Hepatocyte (in vitro differentiated cells): Measurements from ENCODE around the gene LMLN. TPM values are rescaled to one million over a fixed set of nuclear protein-coding genes. Genes with fewer than 3 reads are reported as not detected.

Experiments
- DNase-seq: peaks from one replicate; pipeline ENCODE4 v3.0.0-alpha.2; 2016; ENCODE audit warnings: low spot score
- H2AFZ ChIP-seq: fragments of 200-600 bp; sonication (generic); 2 replicates; pipeline ENCODE4 v1.6.0; 2016; ENCODE audit warnings: antibody characterized with exemption, mild to moderate bottlenecking
- H3K27ac ChIP-seq: fragments of 200-600 bp; sonication (generic); 2 replicates; pipeline ENCODE4 v1.5.1; 2016; ENCODE audit warnings: mild to moderate bottlenecking
- H3K27me3 ChIP-seq: fragments of 200-600 bp; sonication (generic); 2 replicates; pipeline ENCODE4 v1.6.1; 2016
- H3K36me3 ChIP-seq: fragments of 200-600 bp; sonication (generic); replicated peaks from 2 replicates; pipeline ENCODE4 v1.5.1; 2016; ENCODE audit warnings: low read depth; ENCODE audit not compliant: insufficient read depth
- H3K4me1 ChIP-seq: fragments of 200-600 bp; sonication (generic); 2 replicates; pipeline ENCODE4 v1.5.1; 2016; ENCODE audit warnings: mild to moderate bottlenecking, moderate library complexity; ENCODE audit not compliant: insufficient read depth
- H3K4me2 ChIP-seq: fragments of 200-600 bp; sonication (generic); 2 replicates; pipeline ENCODE4 v1.6.0; 2016
- H3K4me3 ChIP-seq: fragments of 200-600 bp; sonication (generic); 2 replicates; pipeline ENCODE4 v1.5.1; 2016; ENCODE audit warnings: mild to moderate bottlenecking
- H3K79me2 ChIP-seq: fragments of 200-600 bp; sonication (generic); 2 replicates; pipeline ENCODE4 v1.6.0; 2017; ENCODE audit warnings: mild to moderate bottlenecking
- H3K9me2 ChIP-seq: fragments of 200-600 bp; sonication (generic); replicated peaks from 2 replicates; pipeline ENCODE4 v1.6.0; 2017; ENCODE audit warnings: mild to moderate bottlenecking; ENCODE audit not compliant: insufficient read depth
- H3K9me3 ChIP-seq: fragments of 200-600 bp; sonication (generic); 2 replicates; pipeline ENCODE4 v1.5.1; 2016; ENCODE audit warnings: low read depth, mild to moderate bottlenecking
- H4K20me1 ChIP-seq: fragments of 200-600 bp; sonication (generic); 2 replicates; pipeline ENCODE4 v1.6.0; 2016; ENCODE audit warnings: mild to moderate bottlenecking; ENCODE audit not compliant: insufficient read depth, poor library complexity, severe bottlenecking
- CTCF ChIP-seq: fragments of 200-600 bp; sonication (generic); IDR thresholded peaks from 2 replicates; pipeline ENCODE4 v1.5.1; 2016; ENCODE audit warnings: antibody characterized with exemption, mild to moderate bottlenecking; ENCODE audit not compliant: poor library complexity
- EZH2 ChIP-seq: fragments of 200-600 bp; sonication (generic); IDR thresholded peaks from 2 replicates; pipeline ENCODE4 v1.6.1; 2016; ENCODE audit warnings: antibody characterized with exemption, mild to moderate bottlenecking, borderline replicate concordance
- EZH2phosphoT487 ChIP-seq: fragments of 200-600 bp; sonication (generic); IDR thresholded peaks from one replicate; pipeline ENCODE4 v1.6.1; 2018; ENCODE audit warnings: antibody characterized with exemption, mild to moderate bottlenecking, low read depth, moderate library complexity; ENCODE audit not compliant: unreplicated experiment, severe bottlenecking
- WGBS: methylation state at CpG from one replicate; pipeline ENCODE4 v1.1.6; 2016; ENCODE audit warnings: low lambda C conversion rate; ENCODE audit errors: missing lambda C conversion rate; 5-methylcytosine and 5-hydroxymethylcytosine counted together
- polyA plus RNA-seq: library from polyadenylated mRNA; unstranded; fragments of >200 nt; fragmentation: Nextera tagmentation; extraction: Ambion mirVana; gene quantifications from 2 replicates; pipeline ENCODE4 v1.2.1, GENCODE V29; 2016
- total RNA-seq: library from RNA; depleted of rRNA; stranded (reverse); fragments of >200 nt; gene quantifications from 2 replicates; pipeline ENCODE4 v1.2.3, GENCODE V29; 2014

Gene LMLN
- total and polyA plus RNA-seq, 2 experiments from 2014 or later: 1.4 to 2.6 TPM

DNA sequence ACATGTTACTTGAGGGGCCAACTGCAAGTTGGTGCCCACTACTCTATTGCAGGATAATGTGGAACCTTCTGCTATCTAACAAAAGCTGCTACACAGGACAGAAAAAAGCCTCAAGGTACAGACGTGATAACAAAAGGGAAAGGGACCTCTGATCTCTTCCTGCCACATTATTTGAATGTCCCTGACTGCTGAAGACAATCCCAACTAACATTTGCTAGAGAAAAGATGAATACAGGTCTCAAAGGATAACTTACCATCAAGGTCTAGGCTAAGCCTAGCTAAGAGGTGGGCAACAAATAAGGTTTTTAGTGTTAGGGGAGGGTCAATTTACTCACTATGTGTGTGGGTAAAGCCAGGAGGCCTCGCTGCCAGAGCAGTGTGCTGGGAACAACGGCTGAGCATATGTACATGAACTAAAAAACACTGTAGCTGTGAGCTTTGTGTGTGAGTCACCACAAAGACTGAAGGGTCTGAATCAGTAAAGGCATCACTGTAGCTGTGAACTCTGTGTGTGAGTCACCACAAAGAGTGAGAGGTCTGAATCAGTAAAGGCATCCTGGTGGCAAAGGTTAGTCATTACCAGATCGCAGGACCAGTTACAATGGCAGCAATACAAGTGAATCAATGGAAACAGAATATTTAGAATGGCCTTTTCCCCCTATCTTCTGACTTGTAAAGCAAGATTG, 111.7 kb downstream of the LMLN start:
- H4K20me1 ChIP-seq: no peaks in the 10 kb centered on the region
- TF ChIP-seq EZH2: no peak
- peak; percentile 12 for TF ChIP-seq CTCF
- peaks cover 48% of the 10 kb centered on the region for H3K27me3 ChIP-seq
- no peaks in the 10 kb centered on the region for H3K4me1 ChIP-seq
- H3K9me3 ChIP-seq: no peaks in the 10 kb centered on the region
- H2AFZ ChIP-seq: no peak overlapping the region
- 35% methylated on average over 4 of the region's 4 CpGs for WGBS
- no peaks in the 10 kb centered on the region for H3K36me3 ChIP-seq
- no peak overlapping the region for H3K4me2 ChIP-seq
- no peaks in the 10 kb centered on the region for H3K9me2 ChIP-seq
- no peaks in the 10 kb centered on the region for H3K79me2 ChIP-seq
- no peak overlapping the region for H3K4me3 ChIP-seq
- peak; percentile 88 for DNase-seq
- peak overlapping the region; percentile 42 for H3K27ac ChIP-seq

DNA sequence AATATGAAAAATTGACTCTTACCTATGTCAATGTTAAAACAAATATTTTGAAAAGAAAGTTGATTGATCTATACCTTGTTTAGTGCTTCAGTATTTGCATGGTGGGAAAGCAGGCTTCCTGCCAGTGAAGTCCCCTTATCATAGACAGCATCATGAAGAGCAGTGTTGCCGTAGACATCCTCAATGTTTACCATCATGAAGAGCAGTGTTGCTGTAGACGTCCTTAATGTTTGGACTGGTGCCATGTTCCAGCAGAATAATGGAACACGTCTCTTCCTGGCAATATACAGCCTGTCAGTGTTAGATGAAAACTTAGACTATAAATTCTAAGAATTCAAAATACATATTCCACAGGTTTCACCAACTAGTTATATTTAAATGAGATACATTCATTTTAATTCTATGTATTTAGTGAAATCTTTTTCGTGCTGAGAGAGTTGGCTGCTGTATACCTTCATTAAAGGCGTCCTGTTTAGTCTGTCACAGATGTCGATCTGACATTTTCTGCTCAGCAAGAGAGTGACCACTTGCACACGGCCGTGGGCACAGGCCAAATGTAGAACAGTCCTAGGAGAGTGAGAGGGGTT, 116.8 kb downstream of the LMLN start:
- H3K9me2 ChIP-seq: no peaks in the 10 kb centered on the region
- no peak overlapping the region for H3K27ac ChIP-seq
- no peak overlapping the region for H2AFZ ChIP-seq
- no peaks in the 10 kb centered on the region for H3K79me2 ChIP-seq
- H3K4me2 ChIP-seq: no peak overlapping the region
- DNase-seq: no peak
- H3K4me1 ChIP-seq: peaks cover 15% of the 10 kb centered on the region
- H4K20me1 ChIP-seq: peaks cover 3% of the 10 kb centered on the region
- peaks cover 87% of the 10 kb centered on the region for H3K27me3 ChIP-seq
- no peaks in the 10 kb centered on the region for H3K9me3 ChIP-seq
- 51% methylated on average over 8 of the region's 8 CpGs for WGBS
- no peak for TF ChIP-seq EZH2phosphoT487
- TF ChIP-seq EZH2: no peak
- TF ChIP-seq CTCF: no peak
- no peaks in the 10 kb centered on the region for H3K36me3 ChIP-seq
- no peak overlapping the region for H3K4me3 ChIP-seq

DNA sequence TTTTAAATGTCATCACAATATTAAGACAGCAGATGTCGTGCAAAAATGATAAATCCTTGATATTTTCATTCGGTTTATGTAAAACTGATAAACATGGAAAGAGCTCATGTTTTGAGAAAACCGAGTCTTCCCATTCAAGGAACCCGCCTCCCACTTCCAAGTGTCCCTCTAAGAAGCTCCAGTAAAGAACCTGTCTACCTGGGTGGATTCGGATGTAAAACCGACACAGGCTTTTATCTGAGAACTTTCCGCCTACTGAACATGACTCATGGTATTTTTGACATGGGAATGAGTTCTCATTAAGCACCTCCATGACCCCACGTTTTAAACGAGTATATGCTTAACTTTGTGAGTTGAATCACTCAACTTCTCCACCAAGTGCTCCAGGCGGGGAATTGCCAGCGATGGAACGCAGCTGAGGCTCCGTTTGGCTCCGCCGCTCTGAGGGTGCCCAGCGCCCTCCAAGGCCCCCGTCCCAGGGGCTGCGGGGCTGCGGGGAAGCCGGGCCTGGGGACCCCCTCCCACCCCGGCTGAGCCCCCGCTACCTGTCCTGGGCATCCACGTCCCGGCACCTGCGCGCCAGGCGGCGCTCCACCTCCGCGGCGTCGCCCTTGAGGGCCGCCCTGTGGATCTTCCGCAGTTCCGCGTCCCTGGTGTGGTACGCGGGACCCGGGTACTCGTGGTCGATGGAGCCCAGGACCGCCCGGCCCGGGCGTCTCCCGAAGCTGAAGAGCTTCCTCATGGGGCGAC, 119.9 kb downstream of the LMLN start:
- no peaks in the 10 kb centered on the region for H3K9me3 ChIP-seq
- peaks cover 3% of the 10 kb centered on the region for H4K20me1 ChIP-seq
- H2AFZ ChIP-seq: peak overlapping the region; percentile 81
- H3K4me1 ChIP-seq: peaks cover 15% of the 10 kb centered on the region
- H3K27me3 ChIP-seq: peaks cover 82% of the 10 kb centered on the region
- no peak for TF ChIP-seq EZH2phosphoT487
- TF ChIP-seq CTCF: peak; percentile 9
- H3K27ac ChIP-seq: no peak overlapping the region
- no peaks in the 10 kb centered on the region for H3K79me2 ChIP-seq
- H3K4me3 ChIP-seq: peak overlapping the region; percentile 58
- peak; percentile 31 for DNase-seq
- no peaks in the 10 kb centered on the region for H3K36me3 ChIP-seq
- H3K4me2 ChIP-seq: peak overlapping the region; percentile 99
- WGBS: 16% methylated on average over 34 of the region's 47 CpGs
- H3K9me2 ChIP-seq: no peaks in the 10 kb centered on the region
